ENCODE data around the gene LOXL1. TPM values are rescaled to one million over a fixed set of nuclear protein-coding genes. Genes with fewer than 3 reads are reported as not detected.

LOXL1 gene
- polyA plus RNA-seq, 1 of the 3 experiments (the other 2 are of a cell fraction): 50.3 TPM

DNA sequence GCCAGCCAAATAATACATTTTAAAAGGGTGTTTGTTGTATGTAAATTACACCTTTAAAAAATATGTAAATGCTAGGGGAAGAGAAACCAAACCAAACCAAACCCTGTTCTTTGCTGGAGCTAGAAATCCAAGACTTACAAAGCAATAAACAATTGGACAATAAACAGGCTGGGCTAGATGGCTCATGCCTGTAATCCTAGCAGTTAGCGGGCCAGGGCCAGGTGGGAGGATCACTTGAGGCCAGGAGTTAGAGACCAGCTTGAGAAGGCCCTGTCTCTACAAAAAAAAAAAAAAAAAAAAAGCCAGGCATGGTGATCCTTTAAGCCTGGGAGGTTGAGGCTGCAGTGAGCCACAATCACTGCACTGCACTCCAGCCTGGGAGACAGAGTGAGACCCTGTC, 53.4 kb downstream of the LOXL1 start:
- no peaks in the 10 kb centered on the region for H3K36me3 ChIP-seq (replicated peaks in 1 of 2; ENCODE audit: control insufficient read depth in 1 of 2, insufficient read depth in 2 of 2, low read length in 1 of 2)
- H3K79me2 ChIP-seq (ENCODE audit: insufficient read depth): no peaks in the 10 kb centered on the region
- H4K20me1 ChIP-seq (ENCODE audit: insufficient read depth): no peaks in the 10 kb centered on the region
- no peak overlapping the region for H3K9ac ChIP-seq
- H3K27ac ChIP-seq (ENCODE audit: low read depth in 2 of 2, low read length in 1 of 2): no peak overlapping the region
- no peak overlapping the region for H3K4me3 ChIP-seq (ENCODE audit: low read depth in 2 of 2, low read length in 1 of 2)
- POLR2A ChIA-PET: no interaction called here
- no peak overlapping the region for H3K4me2 ChIP-seq
- peaks cover 25% of the 10 kb centered on the region for H3F3A ChIP-seq (replicated peaks; ENCODE audit: insufficient read depth)
- TF ChIP-seq RAD21 (IDR thresholded peaks at IDR 0.05; ENCODE audit: low read length): no peak
- TF ChIP-seq SIN3A (IDR thresholded peaks at IDR 0.05; ENCODE audit: borderline replicate concordance, low read depth, low read length): no peak
- no peak for TF ChIP-seq POLR2AphosphoS5 (IDR thresholded peaks at IDR 0.05; ENCODE audit: low read depth, low read length)
- TF ChIP-seq, protein P1, sequence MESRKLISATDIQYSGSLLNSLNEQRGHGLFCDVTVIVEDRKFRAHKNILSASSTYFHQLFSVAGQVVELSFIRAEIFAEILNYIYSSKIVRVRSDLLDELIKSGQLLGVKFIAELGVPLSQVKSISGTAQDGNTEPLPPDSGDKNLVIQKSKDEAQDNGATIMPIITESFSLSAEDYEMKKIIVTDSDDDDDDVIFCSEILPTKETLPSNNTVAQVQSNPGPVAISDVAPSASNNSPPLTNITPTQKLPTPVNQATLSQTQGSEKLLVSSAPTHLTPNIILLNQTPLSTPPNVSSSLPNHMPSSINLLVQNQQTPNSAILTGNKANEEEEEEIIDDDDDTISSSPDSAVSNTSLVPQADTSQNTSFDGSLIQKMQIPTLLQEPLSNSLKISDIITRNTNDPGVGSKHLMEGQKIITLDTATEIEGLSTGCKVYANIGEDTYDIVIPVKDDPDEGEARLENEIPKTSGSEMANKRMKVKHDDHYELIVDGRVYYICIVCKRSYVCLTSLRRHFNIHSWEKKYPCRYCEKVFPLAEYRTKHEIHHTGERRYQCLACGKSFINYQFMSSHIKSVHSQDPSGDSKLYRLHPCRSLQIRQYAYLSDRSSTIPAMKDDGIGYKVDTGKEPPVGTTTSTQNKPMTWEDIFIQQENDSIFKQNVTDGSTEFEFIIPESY (IDR thresholded peaks at IDR 0.05; ENCODE audit: borderline replicate concordance, low read depth): no peak
- TF ChIP-seq MXI1 (IDR thresholded peaks at IDR 0.05; ENCODE audit: low read depth, low read length): no peak
- no peak for TF ChIP-seq EZH2phosphoT487 (IDR thresholded peaks at IDR 0.05; ENCODE audit: borderline replicate concordance, low read depth)
- TF ChIP-seq ELF1 (IDR thresholded peaks at IDR 0.05): no peak
- TF ChIP-seq RFX5 (IDR thresholded peaks at IDR 0.05; ENCODE audit: low read length): no peak
- no peak for TF ChIP-seq RCOR1 (IDR thresholded peaks at IDR 0.05; ENCODE audit: low read length)
- TF ChIP-seq, protein P2, sequence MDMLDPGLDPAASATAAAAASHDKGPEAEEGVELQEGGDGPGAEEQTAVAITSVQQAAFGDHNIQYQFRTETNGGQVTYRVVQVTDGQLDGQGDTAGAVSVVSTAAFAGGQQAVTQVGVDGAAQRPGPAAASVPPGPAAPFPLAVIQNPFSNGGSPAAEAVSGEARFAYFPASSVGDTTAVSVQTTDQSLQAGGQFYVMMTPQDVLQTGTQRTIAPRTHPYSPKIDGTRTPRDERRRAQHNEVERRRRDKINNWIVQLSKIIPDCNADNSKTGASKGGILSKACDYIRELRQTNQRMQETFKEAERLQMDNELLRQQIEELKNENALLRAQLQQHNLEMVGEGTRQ (IDR thresholded peaks at IDR 0.05; ENCODE audit: borderline replicate concordance, low read depth, low read length): no peak
- no peak for TF ChIP-seq GATA2 (CRISPR knock-in tag; IDR thresholded peaks at IDR 0.05)
- TF ChIP-seq FOXM1 (IDR thresholded peaks at IDR 0.05; ENCODE audit: low read depth): no peak
- TF ChIP-seq, protein P3, sequence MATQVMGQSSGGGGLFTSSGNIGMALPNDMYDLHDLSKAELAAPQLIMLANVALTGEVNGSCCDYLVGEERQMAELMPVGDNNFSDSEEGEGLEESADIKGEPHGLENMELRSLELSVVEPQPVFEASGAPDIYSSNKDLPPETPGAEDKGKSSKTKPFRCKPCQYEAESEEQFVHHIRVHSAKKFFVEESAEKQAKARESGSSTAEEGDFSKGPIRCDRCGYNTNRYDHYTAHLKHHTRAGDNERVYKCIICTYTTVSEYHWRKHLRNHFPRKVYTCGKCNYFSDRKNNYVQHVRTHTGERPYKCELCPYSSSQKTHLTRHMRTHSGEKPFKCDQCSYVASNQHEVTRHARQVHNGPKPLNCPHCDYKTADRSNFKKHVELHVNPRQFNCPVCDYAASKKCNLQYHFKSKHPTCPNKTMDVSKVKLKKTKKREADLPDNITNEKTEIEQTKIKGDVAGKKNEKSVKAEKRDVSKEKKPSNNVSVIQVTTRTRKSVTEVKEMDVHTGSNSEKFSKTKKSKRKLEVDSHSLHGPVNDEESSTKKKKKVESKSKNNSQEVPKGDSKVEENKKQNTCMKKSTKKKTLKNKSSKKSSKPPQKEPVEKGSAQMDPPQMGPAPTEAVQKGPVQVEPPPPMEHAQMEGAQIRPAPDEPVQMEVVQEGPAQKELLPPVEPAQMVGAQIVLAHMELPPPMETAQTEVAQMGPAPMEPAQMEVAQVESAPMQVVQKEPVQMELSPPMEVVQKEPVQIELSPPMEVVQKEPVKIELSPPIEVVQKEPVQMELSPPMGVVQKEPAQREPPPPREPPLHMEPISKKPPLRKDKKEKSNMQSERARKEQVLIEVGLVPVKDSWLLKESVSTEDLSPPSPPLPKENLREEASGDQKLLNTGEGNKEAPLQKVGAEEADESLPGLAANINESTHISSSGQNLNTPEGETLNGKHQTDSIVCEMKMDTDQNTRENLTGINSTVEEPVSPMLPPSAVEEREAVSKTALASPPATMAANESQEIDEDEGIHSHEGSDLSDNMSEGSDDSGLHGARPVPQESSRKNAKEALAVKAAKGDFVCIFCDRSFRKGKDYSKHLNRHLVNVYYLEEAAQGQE (IDR thresholded peaks at IDR 0.05; ENCODE audit: low read depth, low read length): no peak
- TF ChIP-seq YY1 (IDR thresholded peaks at IDR 0.05; ENCODE audit: low read depth): no peak
- TF ChIP-seq, protein P4, sequence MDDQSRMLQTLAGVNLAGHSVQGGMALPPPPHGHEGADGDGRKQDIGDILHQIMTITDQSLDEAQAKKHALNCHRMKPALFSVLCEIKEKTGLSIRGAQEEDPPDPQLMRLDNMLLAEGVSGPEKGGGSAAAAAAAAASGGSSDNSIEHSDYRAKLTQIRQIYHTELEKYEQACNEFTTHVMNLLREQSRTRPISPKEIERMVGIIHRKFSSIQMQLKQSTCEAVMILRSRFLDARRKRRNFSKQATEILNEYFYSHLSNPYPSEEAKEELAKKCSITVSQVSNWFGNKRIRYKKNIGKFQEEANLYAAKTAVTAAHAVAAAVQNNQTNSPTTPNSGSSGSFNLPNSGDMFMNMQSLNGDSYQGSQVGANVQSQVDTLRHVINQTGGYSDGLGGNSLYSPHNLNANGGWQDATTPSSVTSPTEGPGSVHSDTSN (IDR thresholded peaks at IDR 0.05): no peak
- TF ChIP-seq JUND (IDR thresholded peaks at IDR 0.05): no peak
- TF ChIP-seq, protein P5, sequence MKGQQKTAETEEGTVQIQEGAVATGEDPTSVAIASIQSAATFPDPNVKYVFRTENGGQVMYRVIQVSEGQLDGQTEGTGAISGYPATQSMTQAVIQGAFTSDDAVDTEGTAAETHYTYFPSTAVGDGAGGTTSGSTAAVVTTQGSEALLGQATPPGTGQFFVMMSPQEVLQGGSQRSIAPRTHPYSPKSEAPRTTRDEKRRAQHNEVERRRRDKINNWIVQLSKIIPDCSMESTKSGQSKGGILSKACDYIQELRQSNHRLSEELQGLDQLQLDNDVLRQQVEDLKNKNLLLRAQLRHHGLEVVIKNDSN (IDR thresholded peaks at IDR 0.05; ENCODE audit: borderline replicate concordance, low read depth): no peak
- no peak for TF ChIP-seq TCF12 (IDR thresholded peaks at IDR 0.05)
- no peaks in the 10 kb centered on the region for H3K9me2 ChIP-seq
- no peaks in the 10 kb centered on the region for H3K27me3 ChIP-seq (ENCODE audit: insufficient read depth)
- H3K9me3 ChIP-seq: no peaks in the 10 kb centered on the region
- no peak overlapping the region for H2AFZ ChIP-seq (ENCODE audit: low read depth)
- no peak for DNase-seq
- H3K4me1 ChIP-seq (ENCODE audit: control insufficient read depth in 1 of 2, insufficient read depth in 2 of 2, low read depth in 1 of 2, low read length in 1 of 2): peaks cover 26 to 32% of the 10 kb centered on the region in 2 experiments; a peak in 3 of 4 replicates
- 100% methylated on average over 1 of the region's 1 CpG for whole genome bisulfite sequencing (ENCODE audit: low lambda C conversion rate)
- CTCF ChIA-PET: interaction anchor here (1.5 to 2.2 kb wide), 3 partner anchors 12 to 59 kb away, joined by 6 to 9 read pairs (median 6); partner anchors contain the start of gene STOML1
